ENCODE data around the gene TMEM269. TPM values are rescaled to one million over a fixed set of nuclear protein-coding genes. Genes with fewer than 3 reads are reported as not detected.

TMEM269 gene
- total RNA-seq, 1 experiment from 2014 or later = 1.7 TPM

DNA sequence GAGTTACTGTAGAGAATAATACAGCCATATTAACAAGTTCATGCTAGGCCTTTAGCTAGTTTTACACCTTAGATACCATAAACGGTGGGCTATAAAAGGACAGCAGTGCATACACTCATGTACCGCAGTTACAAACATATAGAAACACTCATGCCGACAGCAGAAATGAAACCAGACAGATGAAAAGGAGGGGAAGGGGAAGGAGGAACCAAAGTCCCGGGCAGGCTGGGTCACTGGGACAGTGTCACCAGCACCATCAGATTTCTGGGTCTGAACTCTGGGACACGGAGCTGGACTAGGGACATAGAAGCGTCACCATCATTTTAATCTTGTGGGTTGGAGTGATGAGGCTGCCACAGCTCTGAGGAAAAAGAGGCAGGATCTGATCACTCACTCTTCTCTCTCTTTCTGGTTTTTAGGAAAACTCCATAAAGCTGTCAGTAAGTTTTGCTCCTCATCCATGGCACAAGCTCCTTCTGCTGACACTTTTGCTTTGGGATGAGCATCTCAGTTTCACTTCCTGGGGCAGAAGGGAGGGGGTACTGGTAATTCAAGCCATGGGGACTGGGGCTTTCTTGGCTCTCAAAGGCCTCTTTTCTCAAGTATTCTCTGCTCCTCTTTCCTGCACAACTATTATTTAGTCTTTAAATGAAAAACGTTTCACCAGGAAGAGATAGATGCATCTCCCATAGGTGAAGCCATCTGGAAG, 53.8 kb downstream of the TMEM269 start:
- POLR2A ChIA-PET (ENCODE audit: low non-redundant PET) = no interaction called here
- CTCF ChIA-PET = no interaction called here
- no peaks in the 10 kb centered on the region for H3K36me3 ChIP-seq (ENCODE audit: insufficient read depth, low read length, poor library complexity, severe bottlenecking)
- no peak for DNase-seq (ENCODE audit: low spot score)
- H3K27me3 ChIP-seq (replicated peaks; ENCODE audit: insufficient read depth, low read depth, low read length, poor library complexity) = no peaks in the 10 kb centered on the region
- intact Hi-C loops (cut with micrococcal nuclease; ENCODE audit: unreplicated experiment) = no loop called here
- H3K27ac ChIP-seq (ENCODE audit: low read depth, low read length, poor library complexity, severe bottlenecking) = no peak overlapping the region
- H3K9me3 ChIP-seq (ENCODE audit: low read depth, low read length, poor library complexity, severe bottlenecking) = no peaks in the 10 kb centered on the region
- TF ChIP-seq EZH2 (IDR thresholded peaks at IDR 0.05; ENCODE audit: borderline replicate concordance, low read depth, low read length, poor library complexity, severe bottlenecking) = no peak
- H3K4me1 ChIP-seq (ENCODE audit: insufficient read depth, low read length, poor library complexity, severe bottlenecking) = no peaks in the 10 kb centered on the region
- no TSS peak for BruUV-seq (replicated peaks)
- H3K4me3 ChIP-seq (ENCODE audit: low read depth, low read length, poor library complexity, severe bottlenecking) = no peak overlapping the region

DNA sequence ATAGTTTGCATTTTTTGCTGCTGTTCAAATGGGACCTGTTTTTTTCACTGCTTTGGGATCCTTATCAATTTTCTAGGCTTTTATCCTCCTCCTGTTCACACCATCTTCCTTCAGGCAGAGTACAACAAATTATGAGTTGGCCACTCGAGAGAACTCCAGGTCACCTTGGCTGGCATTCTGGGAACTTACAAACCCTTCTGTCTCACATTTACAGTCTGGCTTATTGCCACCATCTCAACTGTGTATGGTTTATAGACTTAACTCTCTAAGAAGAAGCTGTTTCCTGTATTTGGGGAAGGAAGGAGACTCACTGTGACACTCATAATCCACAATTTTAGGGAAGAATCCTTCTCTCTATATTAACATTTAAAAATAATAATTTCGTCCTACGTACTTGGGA, 56.2 kb downstream of the TMEM269 start:
- H3K27me3 ChIP-seq (replicated peaks; ENCODE audit: insufficient read depth, low read depth, low read length, poor library complexity) = no peaks in the 10 kb centered on the region
- TF ChIP-seq, protein P1, sequence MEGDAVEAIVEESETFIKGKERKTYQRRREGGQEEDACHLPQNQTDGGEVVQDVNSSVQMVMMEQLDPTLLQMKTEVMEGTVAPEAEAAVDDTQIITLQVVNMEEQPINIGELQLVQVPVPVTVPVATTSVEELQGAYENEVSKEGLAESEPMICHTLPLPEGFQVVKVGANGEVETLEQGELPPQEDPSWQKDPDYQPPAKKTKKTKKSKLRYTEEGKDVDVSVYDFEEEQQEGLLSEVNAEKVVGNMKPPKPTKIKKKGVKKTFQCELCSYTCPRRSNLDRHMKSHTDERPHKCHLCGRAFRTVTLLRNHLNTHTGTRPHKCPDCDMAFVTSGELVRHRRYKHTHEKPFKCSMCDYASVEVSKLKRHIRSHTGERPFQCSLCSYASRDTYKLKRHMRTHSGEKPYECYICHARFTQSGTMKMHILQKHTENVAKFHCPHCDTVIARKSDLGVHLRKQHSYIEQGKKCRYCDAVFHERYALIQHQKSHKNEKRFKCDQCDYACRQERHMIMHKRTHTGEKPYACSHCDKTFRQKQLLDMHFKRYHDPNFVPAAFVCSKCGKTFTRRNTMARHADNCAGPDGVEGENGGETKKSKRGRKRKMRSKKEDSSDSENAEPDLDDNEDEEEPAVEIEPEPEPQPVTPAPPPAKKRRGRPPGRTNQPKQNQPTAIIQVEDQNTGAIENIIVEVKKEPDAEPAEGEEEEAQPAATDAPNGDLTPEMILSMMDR (conservative IDR thresholded peaks at IDR 0.05; ENCODE audit: low read depth, low read length) = no peak
- TF ChIP-seq EZH2 (IDR thresholded peaks at IDR 0.05; ENCODE audit: borderline replicate concordance, low read depth, low read length, poor library complexity, severe bottlenecking) = no peak
- BruUV-seq (replicated peaks) = no TSS peak
- DNase-seq (ENCODE audit: low spot score) = no peak
- intact Hi-C loops (cut with micrococcal nuclease; ENCODE audit: unreplicated experiment) = no loop called here
- H3K27ac ChIP-seq (ENCODE audit: low read depth, low read length, poor library complexity, severe bottlenecking) = no peak overlapping the region
- peaks cover 6% of the 10 kb centered on the region for H3K4me1 ChIP-seq (ENCODE audit: insufficient read depth, low read length, poor library complexity, severe bottlenecking)
- ChIA-PET CTCF (no interaction called here), POLR2A (ENCODE audit: low non-redundant PET) (no interaction called here)
- no peaks in the 10 kb centered on the region for H3K36me3 ChIP-seq (ENCODE audit: insufficient read depth, low read length, poor library complexity, severe bottlenecking)
- H3K4me3 ChIP-seq (ENCODE audit: low read depth, low read length, poor library complexity, severe bottlenecking) = no peak overlapping the region
- H3K9me3 ChIP-seq (ENCODE audit: low read depth, low read length, poor library complexity, severe bottlenecking) = no peaks in the 10 kb centered on the region

DNA sequence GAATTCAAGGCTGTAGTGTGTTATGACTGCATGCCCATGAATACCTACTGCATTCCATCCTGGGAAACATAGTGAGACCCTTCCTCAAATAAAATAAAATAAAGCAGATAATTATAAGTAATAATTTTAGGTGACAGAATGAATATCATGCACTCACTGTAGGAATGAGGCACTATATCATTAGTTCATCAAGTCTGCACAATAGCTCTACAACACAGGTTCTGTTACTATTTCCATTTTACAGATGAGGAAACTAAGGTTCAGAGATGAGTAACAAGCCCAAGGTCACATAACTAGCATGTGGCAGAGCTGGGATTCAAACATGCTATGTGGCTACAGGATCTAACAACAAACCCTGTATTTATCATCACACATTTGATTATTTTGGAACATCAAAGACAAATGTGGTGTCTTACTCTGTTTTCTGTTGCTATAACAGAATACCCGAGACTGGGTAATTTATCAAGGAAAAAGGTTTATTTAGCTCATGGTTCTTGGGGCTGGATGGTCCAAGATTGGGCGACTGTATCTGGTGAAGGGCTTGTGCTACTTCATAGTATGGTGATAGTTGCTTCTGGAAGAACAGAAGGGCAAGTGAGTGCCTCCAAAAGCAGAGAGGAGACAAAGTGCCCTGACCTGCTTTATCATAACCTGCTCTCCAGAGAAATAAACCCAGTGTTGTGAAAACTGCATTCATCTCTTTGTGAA, 56.8 kb downstream of the TMEM269 start:
- ChIA-PET CTCF (no interaction called here), POLR2A (ENCODE audit: low non-redundant PET) (no interaction called here)
- intact Hi-C loops (cut with micrococcal nuclease; ENCODE audit: unreplicated experiment) = no loop called here
- H3K36me3 ChIP-seq (ENCODE audit: insufficient read depth, low read length, poor library complexity, severe bottlenecking) = no peaks in the 10 kb centered on the region
- no peak overlapping the region for H3K4me3 ChIP-seq (ENCODE audit: low read depth, low read length, poor library complexity, severe bottlenecking)
- H3K27ac ChIP-seq (ENCODE audit: low read depth, low read length, poor library complexity, severe bottlenecking) = no peak overlapping the region
- DNase-seq (ENCODE audit: low spot score) = no peak
- H3K27me3 ChIP-seq (replicated peaks; ENCODE audit: insufficient read depth, low read depth, low read length, poor library complexity) = no peaks in the 10 kb centered on the region
- peaks cover 6% of the 10 kb centered on the region for H3K4me1 ChIP-seq (ENCODE audit: insufficient read depth, low read length, poor library complexity, severe bottlenecking)
- TF ChIP-seq, protein P1 (conservative IDR thresholded peaks at IDR 0.05; ENCODE audit: low read depth, low read length) = no peak
- TF ChIP-seq EZH2 (IDR thresholded peaks at IDR 0.05; ENCODE audit: borderline replicate concordance, low read depth, low read length, poor library complexity, severe bottlenecking) = no peak
- BruUV-seq (replicated peaks) = no TSS peak
- no peaks in the 10 kb centered on the region for H3K9me3 ChIP-seq (ENCODE audit: low read depth, low read length, poor library complexity, severe bottlenecking)

All from A673 (cell line).